Measurements from ENCODE around the gene ZNF599.

ZNF599 gene

DNA sequence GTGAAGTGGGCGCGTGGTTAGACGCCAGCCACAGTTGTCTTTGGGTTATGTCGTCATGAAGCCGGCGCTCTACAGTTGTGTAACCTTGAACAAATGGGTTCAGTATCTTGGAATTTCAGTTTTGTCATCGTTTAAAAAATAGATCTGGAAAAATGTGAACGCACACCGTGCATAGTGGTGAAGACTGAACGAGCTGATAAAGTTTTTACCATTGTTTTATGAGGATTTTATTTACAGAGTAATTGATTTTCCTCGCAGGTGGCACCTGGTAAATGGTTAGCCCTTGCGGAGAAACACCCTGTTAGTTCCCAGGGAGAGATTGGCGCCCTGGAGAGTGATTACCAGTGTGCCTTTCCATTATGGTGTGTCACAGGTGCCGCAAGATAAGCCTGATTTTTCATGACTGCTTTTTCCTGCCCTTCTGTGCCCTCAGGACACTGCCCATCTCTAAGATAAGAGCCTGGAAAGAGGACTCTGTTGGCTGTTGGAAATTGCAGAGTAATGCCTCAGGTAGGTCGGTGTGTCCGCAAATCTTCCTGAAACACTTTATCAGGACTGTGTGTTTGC, 38.4 kb downstream of the ZNF599 start:
- peak; percentile 35 for DNase-seq

- peak; percentile 84 for DNase-seq
Measured at GRCh38 chr19:34733746-34734536, 39.1 kb downstream of the ZNF599 start, which contains the start of gene ZNF181. ZNF181 (plus strand) TSS chr19:34734243; CDS start chr19:34735038, 795 bp downstream.

GRCh38 chr19:34733266-34733745, 39.7 kb downstream of the ZNF599 start:
- DNase-seq: peak; percentile 34

GRCh38 chr19:34732612-34733211, 40.3 kb downstream of the ZNF599 start:
- DNase-seq: no peak

DNA sequence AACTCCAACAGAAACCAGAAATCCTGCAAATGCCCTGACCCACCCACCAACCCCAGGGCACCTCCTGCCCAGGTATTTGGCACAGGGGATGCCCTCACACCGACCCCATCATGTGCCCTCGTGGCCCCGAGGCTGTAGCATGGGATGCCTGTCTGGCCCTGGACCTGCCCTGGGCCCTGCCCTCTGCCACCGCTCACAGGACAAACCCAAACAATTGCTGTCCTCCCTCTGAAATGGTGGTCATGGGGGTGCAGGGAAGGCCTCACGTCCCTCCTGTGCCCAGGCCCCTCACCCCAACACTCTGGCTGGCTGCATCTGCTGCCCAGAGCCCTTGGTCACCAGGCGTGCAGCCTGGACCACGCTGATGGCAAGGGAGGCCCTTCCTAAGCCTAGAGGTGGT, 41.1 kb downstream of the ZNF599 start:
- DNase-seq: no peak

GRCh38 chr19:34731019-34731829, 41.8 kb downstream of the ZNF599 start:
- DNase-seq: no peak

- DNase-seq: no peak
Measured at GRCh38 chr19:34725400-34725799, 47.6 kb downstream of the ZNF599 start.

GRCh38 chr19:34722353-34722752, 50.7 kb downstream of the ZNF599 start:
- no peak for DNase-seq

DNA sequence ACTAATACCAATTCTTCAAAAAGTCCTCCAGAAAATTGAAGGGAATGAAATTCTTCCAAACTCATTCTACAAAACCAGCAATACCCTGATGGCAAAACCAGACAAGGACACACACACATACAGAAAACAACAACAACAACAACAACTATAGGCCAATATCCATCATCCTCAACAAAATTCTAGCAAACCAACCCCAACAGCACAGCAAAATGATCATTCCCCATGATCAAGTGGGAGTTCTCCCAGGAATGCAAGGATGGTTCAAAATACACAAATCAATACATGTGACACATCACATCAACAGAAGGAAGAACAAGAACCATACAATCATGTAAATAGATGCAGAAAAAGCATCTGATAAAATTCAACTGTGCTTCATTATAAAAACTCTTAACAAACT, 57.7 kb downstream of the ZNF599 start:
- no peak for DNase-seq

DNA sequence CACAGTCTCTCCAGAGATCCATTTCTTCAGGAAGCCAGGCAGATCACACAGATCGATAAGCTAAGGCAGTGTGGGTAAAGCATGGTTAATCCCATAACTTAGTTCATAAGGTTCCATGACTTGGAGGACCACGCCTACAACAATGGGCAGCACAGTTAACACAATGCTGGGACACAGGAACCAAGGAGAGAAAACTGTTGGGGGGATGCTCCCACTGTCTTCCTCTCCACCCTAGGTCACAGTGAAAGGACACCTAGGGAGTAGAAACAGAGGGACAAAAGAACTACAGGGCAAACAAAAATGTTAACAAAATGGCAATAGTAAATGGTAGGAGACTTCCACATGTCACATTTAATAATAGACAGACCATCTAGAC, 59.8 kb downstream of the ZNF599 start:
- no peak for DNase-seq

- DNase-seq: peak; percentile 78
Measured at GRCh38 chr19:34712395-34713261, 60.4 kb downstream of the ZNF599 start.

GRCh38 chr19:34711890-34712289, 61.1 kb downstream of the ZNF599 start:
- no peak for DNase-seq
